Endothelial cell of umbilical vein (primary cell): ENCODE data around the gene TSPAN9. TPM values are rescaled to one million over a fixed set of nuclear protein-coding genes. Genes with fewer than 3 reads are reported as not detected.

ENCODE experiments used
- BruUV-seq: library from RNA; stranded (reverse); fragments of 400-500 nt; replicated peaks from 2 replicates; lab custom pipeline; 2021; lab: Mats Ljungman, UMichigan
- CTCF ChIA-PET: fragments of 300-600, 350-600 bp; sonication (Branson Sonifier 250); formaldehyde crosslinking; loops from one replicate; lab custom pipeline; 2021; ENCODE audit warnings: antibody characterized with exemption, inconsistent platforms; lab: Charles Lee
- POLR2A ChIA-PET: fragments of 300-600, 350-600 bp; sonication (Branson Sonifier 250); formaldehyde crosslinking; loops from one replicate; lab custom pipeline; 2021; ENCODE audit warnings: antibody characterized with exemption, inconsistent platforms; lab: Charles Lee
- DNase-seq: peaks from one replicate; pipeline ENCODE4 v3.0.0-alpha.2; 2011; ENCODE audit warnings: low read depth, low spot score
- FAIRE-seq: peaks from 2 replicates; lab custom pipeline; 2011; peaks lifted over from hg19 to GRCh38; lab: Jason Lieb, UNC
- H2AFZ ChIP-seq: 2 replicates; pipeline ENCODE4 v1.6.0; 2012; ENCODE audit warnings: low read depth, low read length, control low read depth, inconsistent platforms
- H3K27ac ChIP-seq: 2 replicates; pipeline ENCODE4 v1.5.1; 2011; ENCODE audit warnings: low read depth, mild to moderate bottlenecking, control low read depth, low read length, moderate library complexity; ENCODE audit not compliant: insufficient read depth
- H3K27me3 ChIP-seq, 2 experiments: 2 replicates each; pipeline versions ENCODE4 v1.6.0 to v1.6.1; 2011; ENCODE audit warnings: low read length in 2 of 2, mixed read lengths in 1 of 2; ENCODE audit not compliant: control insufficient read depth in 2 of 2, insufficient read depth in 2 of 2
- H3K36me3 ChIP-seq, 2 experiments: 2 replicates in 1 of 2; 3 replicates in 1 of 2; pipeline ENCODE4 v1.5.1; 2011; ENCODE audit warnings: low read length in 2 of 2, mild to moderate bottlenecking in 1 of 2, moderate library complexity in 1 of 2; ENCODE audit not compliant: control insufficient read depth in 2 of 2, insufficient read depth in 2 of 2; ENCODE audit errors: extremely low read depth in 1 of 2
- H3K4me1 ChIP-seq: 3 replicates; pipeline ENCODE4 v1.5.1; 2011; ENCODE audit warnings: mild to moderate bottlenecking, low read length; ENCODE audit not compliant: control insufficient read depth, insufficient read depth; ENCODE audit errors: extremely low read depth
- H3K4me2 ChIP-seq: 2 replicates; pipeline ENCODE4 v1.6.1; 2011; ENCODE audit warnings: low read length, control low read depth, mixed read lengths; ENCODE audit not compliant: insufficient read depth
- H3K4me3 ChIP-seq, 3 experiments: fragments of 200-600 bp in 1 of 3; sonication (generic), shearing (Covaris generic) in 1 of 3; replicated peaks in 1 of 3; 2 replicates each; pipeline ENCODE4 v1.5.1; 2011 to 2016; ENCODE audit warnings: control low read depth in 3 of 3, low read length in 3 of 3, mild to moderate bottlenecking in 2 of 3, inconsistent platforms in 1 of 3, low read depth in 1 of 3, moderate library complexity in 1 of 3; ENCODE audit not compliant: insufficient read depth in 1 of 3
- H3K79me2 ChIP-seq: 2 replicates; pipeline ENCODE4 v1.6.0; 2012; ENCODE audit warnings: low read length, inconsistent platforms; ENCODE audit not compliant: control insufficient read depth, insufficient read depth
- H3K9ac ChIP-seq: replicated peaks from 2 replicates; pipeline ENCODE3; 2011; ENCODE audit warnings: low read length, control low read depth; ENCODE audit not compliant: insufficient read depth; ENCODE audit errors: extremely low read depth
- H3K9me1 ChIP-seq: replicated peaks from 3 replicates; pipeline ENCODE4 v1.6.0; 2011; ENCODE audit warnings: mild to moderate bottlenecking, low read length; ENCODE audit not compliant: control insufficient read depth, insufficient read depth; ENCODE audit errors: extremely low read depth
- H3K9me3 ChIP-seq: replicated peaks from 2 replicates; pipeline ENCODE4 v1.5.1; 2012; ENCODE audit warnings: low read length, inconsistent platforms; ENCODE audit not compliant: control insufficient read depth, insufficient read depth
- H4K20me1 ChIP-seq: replicated peaks from 2 replicates; pipeline ENCODE3; 2011; ENCODE audit warnings: mild to moderate bottlenecking, low read length; ENCODE audit not compliant: control insufficient read depth, insufficient read depth; ENCODE audit errors: extremely low read depth
- EZH2 ChIP-seq: IDR thresholded peaks from 2 replicates; pipeline ENCODE4 v1.6.1; 2012; ENCODE audit warnings: borderline replicate concordance, low read depth, mild to moderate bottlenecking, moderate library complexity, low read length, inconsistent platforms; ENCODE audit not compliant: severe bottlenecking
- FOS ChIP-seq: IDR thresholded peaks from 2 replicates; pipeline ENCODE4 v1.6.1; 2011; ENCODE audit warnings: mild to moderate bottlenecking, low read length, moderate library complexity, borderline replicate concordance; ENCODE audit not compliant: insufficient read depth
- GATA2 ChIP-seq: IDR thresholded peaks from 2 replicates; pipeline ENCODE4 v1.7.0; 2011; ENCODE audit warnings: low read depth, mild to moderate bottlenecking, moderate library complexity, mixed read lengths, low read length; ENCODE audit not compliant: insufficient read length, insufficient read depth
- JUN ChIP-seq: IDR thresholded peaks from 2 replicates; pipeline ENCODE4 v1.6.1; 2011; ENCODE audit warnings: borderline replicate concordance, low read depth; ENCODE audit not compliant: insufficient read length, insufficient read depth
- MYC ChIP-seq: IDR thresholded peaks from one replicate; pipeline ENCODE4 v1.6.1; 2011; ENCODE audit warnings: mild to moderate bottlenecking, low read depth, low read length
- POLR2A ChIP-seq: IDR thresholded peaks from 2 replicates; pipeline ENCODE4 v1.6.1; 2012; ENCODE audit warnings: low read depth, mild to moderate bottlenecking, control low read depth, low read length
- POLR2AphosphoS5 ChIP-seq: IDR thresholded peaks from 2 replicates; pipeline ENCODE4 v1.6.1; 2012; ENCODE audit warnings: low read depth, mild to moderate bottlenecking, control low read depth, low read length, moderate library complexity; ENCODE audit not compliant: insufficient read depth
- dilution Hi-C: fragments of 300-500 bp; cut with MboI; formaldehyde crosslinking; loops from one replicate; pipeline ENCODE4 v1.15.0; 2019; ENCODE audit warnings: low sequenced_read_pairs; ENCODE audit not compliant: extremely low pct_ligation_motif_present
- intact Hi-C: fragments of 100-400 bp; cut with micrococcal nuclease; formaldehyde crosslinking; loops from one replicate; pipeline ENCODE4 v1.10.0; 2022
- polyA plus RNA-seq, 4 experiments: library from polyadenylated mRNA; depleted of rRNA in 3 of 4; stranded (reverse) in 3 of 4; unstranded in 1 of 4; fragments of >200 nt; gene quantifications; 2 replicates each; pipeline versions ENCODE4 v1.2.1 to v1.2.3, GENCODE V29; 2011 to 2012; ENCODE audit warnings: missing spikeins in 1 of 4
- total RNA-seq: library from RNA; stranded (reverse); gene quantifications from 2 replicates; pipeline ENCODE4 v1.2.3, GENCODE V29; 2021
- TF ChIP-seq, protein P1 (sequence below), 2 donors: IDR thresholded peaks; 1 replicate in 1 of 2; 2 replicates in 1 of 2; pipeline ENCODE4 v1.5.1; 2011; ENCODE audit warnings: low read length in 2 of 2, mild to moderate bottlenecking in 2 of 2, moderate library complexity in 2 of 2, control low read depth in 1 of 2, inconsistent platforms in 1 of 2, low read depth in 1 of 2; ENCODE audit not compliant: insufficient read depth in 1 of 2; ENCODE audit errors: extremely low read depth in 1 of 2
- TF ChIP-seq, protein P2 (sequence below): IDR thresholded peaks from 2 replicates; pipeline ENCODE4 v1.6.1; 2011; ENCODE audit not compliant: insufficient read depth, insufficient read length

Gene TSPAN9
- total and polyA plus RNA-seq, 2 donors (not counting 3 experiments of a cell fraction or from before 2014, with no cell fraction given): 43.3 to 66.8 TPM

DNA sequence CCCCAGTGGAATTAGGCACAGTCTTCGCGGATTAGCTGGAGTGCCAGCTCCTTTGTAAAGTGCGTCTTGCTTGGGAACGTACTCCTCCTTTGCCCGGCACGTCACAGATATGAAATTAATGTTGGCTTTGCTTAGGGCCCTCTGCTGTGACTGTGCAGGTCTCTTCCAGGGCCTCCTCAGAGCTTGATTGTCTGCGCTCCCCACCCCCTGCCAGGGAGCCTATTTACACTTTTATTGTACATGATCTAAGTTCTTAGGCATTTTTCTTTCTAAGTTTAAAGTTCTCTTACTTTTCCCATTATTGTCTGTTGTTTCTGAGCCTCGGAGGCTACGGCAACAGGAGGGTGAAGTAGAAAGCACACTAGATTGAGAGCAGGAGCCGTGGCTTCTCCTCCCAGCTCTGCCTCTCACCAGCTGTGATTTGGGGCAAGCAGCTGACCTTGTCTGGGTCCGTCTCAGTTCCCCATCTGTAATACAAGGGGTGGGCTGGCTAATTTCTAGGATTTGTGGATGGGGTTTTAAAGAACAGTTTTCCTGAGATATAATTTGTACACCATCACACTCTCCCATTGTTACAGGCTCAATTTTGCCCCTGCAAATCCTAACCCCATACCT, 81.8 kb downstream of the TSPAN9 start:
- no peak for FAIRE-seq
- dilution Hi-C loops: no loop called here
- no peaks in the 10 kb centered on the region for H3K36me3 ChIP-seq
- CTCF ChIA-PET: interaction anchor here (1.1 to 1.4 kb wide), 2 partner anchors 94 to 141 kb away, joined by 3 to 6 read pairs; no protein-coding TSS in a partner anchor
- no peak overlapping the region for H3K4me2 ChIP-seq
- H3K4me3 ChIP-seq: no peak overlapping the region
- H3K9ac ChIP-seq: no peak overlapping the region
- no peak overlapping the region for H3K27ac ChIP-seq
- H3K79me2 ChIP-seq: no peaks in the 10 kb centered on the region
- POLR2A ChIA-PET: interaction anchor here (1.2 kb wide), 1 partner anchor 10 kb away, joined by 6 read pairs; no protein-coding TSS in a partner anchor
- no peaks in the 10 kb centered on the region for H4K20me1 ChIP-seq
- DNase-seq: peak; percentile 51
- H3K9me1 ChIP-seq: no peaks in the 10 kb centered on the region
- TF ChIP-seq FOS (no peak), JUN (no peak), POLR2A (no peak)
- TF ChIP-seq, protein P1, sequence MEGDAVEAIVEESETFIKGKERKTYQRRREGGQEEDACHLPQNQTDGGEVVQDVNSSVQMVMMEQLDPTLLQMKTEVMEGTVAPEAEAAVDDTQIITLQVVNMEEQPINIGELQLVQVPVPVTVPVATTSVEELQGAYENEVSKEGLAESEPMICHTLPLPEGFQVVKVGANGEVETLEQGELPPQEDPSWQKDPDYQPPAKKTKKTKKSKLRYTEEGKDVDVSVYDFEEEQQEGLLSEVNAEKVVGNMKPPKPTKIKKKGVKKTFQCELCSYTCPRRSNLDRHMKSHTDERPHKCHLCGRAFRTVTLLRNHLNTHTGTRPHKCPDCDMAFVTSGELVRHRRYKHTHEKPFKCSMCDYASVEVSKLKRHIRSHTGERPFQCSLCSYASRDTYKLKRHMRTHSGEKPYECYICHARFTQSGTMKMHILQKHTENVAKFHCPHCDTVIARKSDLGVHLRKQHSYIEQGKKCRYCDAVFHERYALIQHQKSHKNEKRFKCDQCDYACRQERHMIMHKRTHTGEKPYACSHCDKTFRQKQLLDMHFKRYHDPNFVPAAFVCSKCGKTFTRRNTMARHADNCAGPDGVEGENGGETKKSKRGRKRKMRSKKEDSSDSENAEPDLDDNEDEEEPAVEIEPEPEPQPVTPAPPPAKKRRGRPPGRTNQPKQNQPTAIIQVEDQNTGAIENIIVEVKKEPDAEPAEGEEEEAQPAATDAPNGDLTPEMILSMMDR (IDR thresholded peaks at IDR 0.05; ENCODE audit: extremely low read depth in 1 of 2, insufficient read depth in 1 of 2, low read depth in 1 of 2, low read length in 2 of 2): no peak
- peaks cover 8% of the 10 kb centered on the region for H3K4me1 ChIP-seq
- intact Hi-C loops: no loop called here
- no peaks in the 10 kb centered on the region for H3K27me3 ChIP-seq
- BruUV-seq: no TSS peak
- H2AFZ ChIP-seq: no peak overlapping the region
- H3K9me3 ChIP-seq: no peaks in the 10 kb centered on the region

DNA sequence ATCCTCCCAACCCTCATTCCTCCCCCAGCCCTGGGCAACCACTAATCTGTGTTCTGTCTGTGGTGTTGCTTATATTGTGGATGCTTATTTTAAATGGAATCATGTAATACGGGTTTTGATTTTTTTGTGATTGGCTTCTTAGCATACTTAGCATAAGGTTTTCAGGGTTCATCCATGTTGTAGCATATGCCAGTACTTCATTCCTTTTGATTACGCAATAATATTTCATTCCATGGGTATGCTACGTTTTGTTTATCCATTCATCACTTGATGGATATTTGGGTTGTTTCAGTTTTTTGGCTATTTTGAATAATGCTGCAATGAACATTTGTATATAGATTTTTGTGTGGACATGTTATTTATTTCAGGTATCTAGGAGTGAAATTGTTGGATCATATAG, 82.9 kb downstream of the TSPAN9 start:
- intact Hi-C loops (no loop called here), dilution Hi-C loops (no loop called here)
- H3K4me3 ChIP-seq: no peak overlapping the region
- ChIA-PET CTCF (no interaction called here), POLR2A (no interaction called here)
- no peaks in the 10 kb centered on the region for H3K9me1 ChIP-seq
- H3K9ac ChIP-seq: no peak overlapping the region
- no peak overlapping the region for H3K27ac ChIP-seq
- no peaks in the 10 kb centered on the region for H3K27me3 ChIP-seq
- no TSS peak for BruUV-seq
- DNase-seq: no peak
- no peaks in the 10 kb centered on the region for H3K9me3 ChIP-seq
- FAIRE-seq: no peak
- peaks cover 6% of the 10 kb centered on the region for H3K4me1 ChIP-seq
- no peaks in the 10 kb centered on the region for H3K79me2 ChIP-seq
- no peak overlapping the region for H2AFZ ChIP-seq
- H3K36me3 ChIP-seq: no peaks in the 10 kb centered on the region
- H4K20me1 ChIP-seq: no peaks in the 10 kb centered on the region
- no peak for TF ChIP-seq MYC
- TF ChIP-seq GATA2: no peak
- TF ChIP-seq POLR2AphosphoS5: no peak
- TF ChIP-seq FOS: no peak
- no peak for TF ChIP-seq EZH2
- TF ChIP-seq JUN: no peak
- no peak for TF ChIP-seq POLR2A
- TF ChIP-seq, protein P2, sequence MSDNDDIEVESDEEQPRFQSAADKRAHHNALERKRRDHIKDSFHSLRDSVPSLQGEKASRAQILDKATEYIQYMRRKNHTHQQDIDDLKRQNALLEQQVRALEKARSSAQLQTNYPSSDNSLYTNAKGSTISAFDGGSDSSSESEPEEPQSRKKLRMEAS: no peak
- TF ChIP-seq, protein P1 (IDR thresholded peaks at IDR 0.05; ENCODE audit: extremely low read depth in 1 of 2, insufficient read depth in 1 of 2, low read depth in 1 of 2, low read length in 2 of 2): no peak
- H3K4me2 ChIP-seq: no peak overlapping the region
